ENCODE measurements around the gene FLT3. TPM values are rescaled to one million over a fixed set of nuclear protein-coding genes. Genes with fewer than 3 reads are reported as not detected.

FLT3 gene
- total RNA-seq, 6 donors from 2014 or later: 0.89 to 6.3 (median 1.6) TPM

GRCh38 chr13:28027071-28027470 is 73.3 kb downstream of the FLT3 start:
- H3K9me3 ChIP-seq: no peaks in the 10 kb centered on the region
- no peak overlapping the region for H3K27ac ChIP-seq
- no peaks in the 10 kb centered on the region for H3K4me1 ChIP-seq
- TF ChIP-seq, protein P1, sequence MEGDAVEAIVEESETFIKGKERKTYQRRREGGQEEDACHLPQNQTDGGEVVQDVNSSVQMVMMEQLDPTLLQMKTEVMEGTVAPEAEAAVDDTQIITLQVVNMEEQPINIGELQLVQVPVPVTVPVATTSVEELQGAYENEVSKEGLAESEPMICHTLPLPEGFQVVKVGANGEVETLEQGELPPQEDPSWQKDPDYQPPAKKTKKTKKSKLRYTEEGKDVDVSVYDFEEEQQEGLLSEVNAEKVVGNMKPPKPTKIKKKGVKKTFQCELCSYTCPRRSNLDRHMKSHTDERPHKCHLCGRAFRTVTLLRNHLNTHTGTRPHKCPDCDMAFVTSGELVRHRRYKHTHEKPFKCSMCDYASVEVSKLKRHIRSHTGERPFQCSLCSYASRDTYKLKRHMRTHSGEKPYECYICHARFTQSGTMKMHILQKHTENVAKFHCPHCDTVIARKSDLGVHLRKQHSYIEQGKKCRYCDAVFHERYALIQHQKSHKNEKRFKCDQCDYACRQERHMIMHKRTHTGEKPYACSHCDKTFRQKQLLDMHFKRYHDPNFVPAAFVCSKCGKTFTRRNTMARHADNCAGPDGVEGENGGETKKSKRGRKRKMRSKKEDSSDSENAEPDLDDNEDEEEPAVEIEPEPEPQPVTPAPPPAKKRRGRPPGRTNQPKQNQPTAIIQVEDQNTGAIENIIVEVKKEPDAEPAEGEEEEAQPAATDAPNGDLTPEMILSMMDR (IDR thresholded peaks at IDR 0.05): no peak
- TF ChIP-seq POLR2A (IDR thresholded peaks at IDR 0.05) (no peak), POLR2AphosphoS5 (IDR thresholded peaks at IDR 0.05) (no peak), EP300 (IDR thresholded peaks at IDR 0.05) (no peak)
- no peak overlapping the region for H3K4me3 ChIP-seq
- ATAC-seq (ENCODE audit: low FRiP score in 2 of 2): no peak
- DNase-seq: no peak
- H3K36me3 ChIP-seq: no peaks in the 10 kb centered on the region
- H3K27me3 ChIP-seq: no peaks in the 10 kb centered on the region

DNA sequence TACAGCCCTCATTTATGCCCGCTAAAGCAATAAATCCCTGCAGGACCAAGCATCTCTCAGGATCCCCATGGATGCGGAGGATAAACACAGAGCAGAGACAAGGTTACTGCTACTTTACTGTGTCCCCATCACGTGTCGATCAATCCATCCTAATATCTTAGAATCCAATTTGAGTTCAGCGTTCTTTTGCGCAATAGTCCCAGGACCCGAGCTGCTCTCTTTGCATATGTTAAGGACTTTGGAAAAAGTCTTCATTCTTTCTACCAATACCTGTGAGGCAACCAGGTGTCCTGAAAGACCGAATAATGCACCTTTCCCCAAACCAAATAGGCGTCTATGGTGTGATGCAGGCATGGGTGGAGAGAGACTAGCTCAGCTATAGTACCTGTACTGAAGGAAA is 73.9 kb downstream of the FLT3 start:
- DNase-seq (no peak), ATAC-seq (ENCODE audit: low FRiP score in 2 of 2) (no peak)
- WGBS, 2 donors: 84 to 91% methylated on average over 9 of the region's 9 CpGs
- Histone ChIP-seq H3K36me3 (no peaks in the 10 kb centered on the region), H3K9me3 (no peaks in the 10 kb centered on the region), H3K27ac (no peak overlapping the region), H3K27me3 (no peaks in the 10 kb centered on the region), H3K4me3 (no peak overlapping the region), H3K4me1 (no peaks in the 10 kb centered on the region)
- TF ChIP-seq POLR2AphosphoS5 (IDR thresholded peaks at IDR 0.05): no peak
- TF ChIP-seq POLR2A (IDR thresholded peaks at IDR 0.05): no peak
- no peak for TF ChIP-seq EP300 (IDR thresholded peaks at IDR 0.05)
- TF ChIP-seq, protein P1 (IDR thresholded peaks at IDR 0.05): no peak

GRCh38 chr13:28022848-28023518 is 77.4 kb downstream of the FLT3 start:
- no peak for DNase-seq
- WGBS, 2 donors: 57 to 58% methylated on average over 9 of the region's 9 CpGs
- TF ChIP-seq POLR2AphosphoS5 (IDR thresholded peaks at IDR 0.05) (no peak), POLR2A (IDR thresholded peaks at IDR 0.05) (no peak), EP300 (IDR thresholded peaks at IDR 0.05) (no peak)
- TF ChIP-seq, protein P1 (IDR thresholded peaks at IDR 0.05): no peak
- H3K36me3 ChIP-seq: no peaks in the 10 kb centered on the region
- H3K4me3 ChIP-seq: no peak overlapping the region
- no peaks in the 10 kb centered on the region for H3K9me3 ChIP-seq
- ATAC-seq (ENCODE audit: low FRiP score in 2 of 2): no peak
- H3K27me3 ChIP-seq: no peaks in the 10 kb centered on the region
- no peaks in the 10 kb centered on the region for H3K4me1 ChIP-seq
- H3K27ac ChIP-seq: no peak overlapping the region

- whole genome bisulfite sequencing, 2 donors: 34 to 40% methylated on average over 3 of the region's 3 CpGs
- ATAC-seq (ENCODE audit: low FRiP score in 2 of 2) (no peak), DNase-seq (no peak)
- no peak overlapping the region for H3K4me3 ChIP-seq
- H3K4me1 ChIP-seq: no peaks in the 10 kb centered on the region
- no peak overlapping the region for H3K27ac ChIP-seq
- no peaks in the 10 kb centered on the region for H3K36me3 ChIP-seq
- H3K9me3 ChIP-seq: no peaks in the 10 kb centered on the region
- H3K27me3 ChIP-seq: no peaks in the 10 kb centered on the region
- TF ChIP-seq, protein P1 (IDR thresholded peaks at IDR 0.05): no peak
- no peak for TF ChIP-seq POLR2A (IDR thresholded peaks at IDR 0.05)
- TF ChIP-seq EP300 (IDR thresholded peaks at IDR 0.05): no peak
- TF ChIP-seq POLR2AphosphoS5 (IDR thresholded peaks at IDR 0.05): no peak
Observed at GRCh38 chr13:28014301-28014700, 86.1 kb downstream of the FLT3 start.

- H3K9me3 ChIP-seq: no peaks in the 10 kb centered on the region
- TF ChIP-seq EP300 (IDR thresholded peaks at IDR 0.05) (no peak), POLR2AphosphoS5 (IDR thresholded peaks at IDR 0.05) (no peak)
- TF ChIP-seq, protein P1 (IDR thresholded peaks at IDR 0.05): no peak
- no peak overlapping the region for H3K4me3 ChIP-seq
- WGBS, 2 donors: 82 to 84% methylated on average over 1 of the region's 1 CpG
- DNase-seq (no peak), ATAC-seq (ENCODE audit: low FRiP score in 2 of 2) (no peak)
- H3K36me3 ChIP-seq: no peaks in the 10 kb centered on the region
- H3K27me3 ChIP-seq: no peaks in the 10 kb centered on the region
- H3K27ac ChIP-seq: no peak overlapping the region
- no peaks in the 10 kb centered on the region for H3K4me1 ChIP-seq
Observed at GRCh38 chr13:28013482-28013881, 86.9 kb downstream of the FLT3 start.
